K562 (cell line): ENCODE results near the gene ZSCAN22. TPM values are rescaled to one million over a fixed set of nuclear protein-coding genes. Genes with fewer than 3 reads are reported as not detected.

Experiments used
- BRD4 ChIP-seq: fragments of 200-600 bp; sonication (generic); IDR thresholded peaks from 2 replicates; pipeline ENCODE4 v1.6.1; 2017; ENCODE audit warnings: inconsistent platforms
- EGR1 ChIP-seq: fragments of 450-650 bp; conservative IDR thresholded peaks from 2 replicates; pipeline ENCODE4 v1.6.1; 2017; ENCODE audit warnings: mild to moderate bottlenecking
- L3MBTL2 ChIP-seq: fragments of 450-650 bp; IDR thresholded peaks from 2 replicates; pipeline ENCODE4 v1.6.1; 2016; ENCODE audit warnings: mild to moderate bottlenecking, moderate library complexity
- LARP7 ChIP-seq: fragments of 450-650 bp; IDR thresholded peaks from 2 replicates; pipeline ENCODE4 v1.6.1; 2016
- NCOA6 ChIP-seq: fragments of 450-650 bp; IDR thresholded peaks from 2 replicates; pipeline ENCODE4 v1.6.1; 2017; ENCODE audit warnings: mild to moderate bottlenecking
- NFIC ChIP-seq: fragments of 450-650 bp; IDR thresholded peaks from 2 replicates; pipeline ENCODE4 v1.6.1; 2017; ENCODE audit warnings: mild to moderate bottlenecking, inconsistent platforms
- NR2C2 ChIP-seq, 2 experiments: fragments of 200-800 bp in 1 of 2; sonication (Bioruptor generic) in 1 of 2; sonication (generic) in 1 of 2; formaldehyde crosslinking in 1 of 2; IDR thresholded peaks; 2 replicates each; pipeline versions ENCODE4 v1.6.1 to v1.8.0; 2016 to 2022; ENCODE audit warnings: mild to moderate bottlenecking in 1 of 2, missing compliant biosample characterization in 1 of 2, missing genetic modification characterization in 1 of 2, missing genetic modification reagents in 1 of 2
- RBM15 ChIP-seq: fragments of 200-400 bp; formaldehyde crosslinking; IDR thresholded peaks from 2 replicates; pipeline ENCODE4 v1.6.1; 2018; ENCODE audit warnings: mild to moderate bottlenecking, low read length, moderate library complexity; ENCODE audit not compliant: insufficient read depth
- SIN3A ChIP-seq, 2 experiments: fragments of 150-350 bp in 1 of 2; IDR thresholded peaks; 2 replicates each; pipeline ENCODE4 v1.6.1; 2011 to 2016; ENCODE audit warnings: borderline replicate concordance in 2 of 2, low read depth in 2 of 2, low read length in 2 of 2, mild to moderate bottlenecking in 2 of 2, moderate library complexity in 2 of 2; ENCODE audit not compliant: control insufficient read depth in 1 of 2
- SOX6 ChIP-seq: fragments of 450-650 bp; IDR thresholded peaks from 2 replicates; pipeline ENCODE4 v1.6.1; 2014; ENCODE audit warnings: mild to moderate bottlenecking
- SRSF3 ChIP-seq: fragments of 200-400 bp; formaldehyde crosslinking; IDR thresholded peaks from 2 replicates; pipeline ENCODE4 v1.6.1; 2016; ENCODE audit warnings: mild to moderate bottlenecking, low read length, moderate library complexity; ENCODE audit not compliant: insufficient read depth
- TCF3 ChIP-seq: sonication (generic); formaldehyde crosslinking; IDR thresholded peaks from 2 replicates; pipeline ENCODE4 v1.4.0; 2020; ENCODE audit warnings: mild to moderate bottlenecking, missing genetic modification reagents
- TGIF2 ChIP-seq: sonication (generic); formaldehyde crosslinking; IDR thresholded peaks from 2 replicates; pipeline ENCODE4 v1.8.1; 2022; ENCODE audit warnings: mild to moderate bottlenecking, missing genetic modification reagents, moderate library complexity
- TRIM24 ChIP-seq, 2 experiments: fragments of 450-650 bp; IDR thresholded peaks; 2 replicates each; pipeline ENCODE4 v1.6.1; 2016
- ZNF395 ChIP-seq: fragments of 200-800 bp; sonication (Bioruptor generic); IDR thresholded peaks from 2 replicates; pipeline ENCODE4 v1.6.1; 2017; ENCODE audit warnings: missing genetic modification characterization, missing compliant biosample characterization
- ZNF449 ChIP-seq: fragments of 250-450 bp; sonication (Bioruptor Pico); IDR thresholded peaks from 2 replicates; pipeline ENCODE4 v1.8.0; 2022; ENCODE audit warnings: moderate library complexity, mild to moderate bottlenecking, inconsistent platforms
- polyA plus RNA-seq, 8 experiments: library from polyadenylated mRNA; depleted of rRNA in 4 of 8; stranded (reverse) in 5 of 8; unstranded in 3 of 8; fragments of >200 nt; fragmentation: Nextera tagmentation in 2 of 8; fragmentation: Illumina TruSeq in 1 of 8; extraction: Ambion mirVana in 2 of 8; extraction: Trizol in 1 of 8; gene quantifications; 2 replicates each; pipeline versions ENCODE4 v1.2.1 to v1.2.3, GENCODE V29; 2011 to 2014; ENCODE audit warnings: inconsistent platforms in 1 of 8, missing spikeins in 1 of 8
- total RNA-seq, 7 experiments: library from RNA; depleted of rRNA in 6 of 7; stranded (reverse); fragments of >200 nt in 6 of 7; fragmentation: Illumina TruSeq in 2 of 7; extraction: Trizol in 2 of 7; gene quantifications; 2 replicates each; pipeline versions ENCODE4 v1.2.1 to v1.2.3, GENCODE V29; 2011 to 2021; ENCODE audit warnings: low replicate concordance in 1 of 7
- TF ChIP-seq, protein P1 (sequence below): fragments of 450-650 bp; IDR thresholded peaks from 2 replicates; pipeline ENCODE4 v1.6.1; 2016; ENCODE audit warnings: antibody characterized with exemption
- TF ChIP-seq, protein P2 (sequence below): fragments of 250-450 bp; sonication (Bioruptor Pico); IDR thresholded peaks from 2 replicates; pipeline ENCODE4 v1.9.0; 2021; ENCODE audit warnings: mild to moderate bottlenecking, inconsistent platforms
- TF ChIP-seq, protein P3 (sequence below): fragments of 450-650 bp; IDR thresholded peaks from 2 replicates; pipeline ENCODE4 v1.7.0; 2016; ENCODE audit warnings: borderline replicate concordance
- TF ChIP-seq, protein P4 (sequence below): fragments of 250-450 bp; sonication (Bioruptor Pico); IDR thresholded peaks from 2 replicates; pipeline ENCODE4 v1.8.0; 2021; ENCODE audit warnings: borderline replicate concordance, mild to moderate bottlenecking, moderate library complexity; ENCODE audit not compliant: poor library complexity, severe bottlenecking

The ZSCAN22 gene
- total and polyA plus RNA-seq, 9 of the 15 experiments (the other 6 are each of a cell fraction or from before 2014, with no cell fraction given): 0.98 to 5.3 (median 3.0) TPM

GRCh38 chr19:58361900-58362271 is 35.1 kb downstream of the ZSCAN22 start (continued):
- peak in 1 of 2 experiments; percentile 10; a peak in 1 of 4 replicates for TF ChIP-seq TRIM24 (IDR thresholded peaks at IDR 0.05)
- TF ChIP-seq L3MBTL2: peak; percentile 73
- TF ChIP-seq ZNF395: no peak
- TF ChIP-seq, protein P1, sequence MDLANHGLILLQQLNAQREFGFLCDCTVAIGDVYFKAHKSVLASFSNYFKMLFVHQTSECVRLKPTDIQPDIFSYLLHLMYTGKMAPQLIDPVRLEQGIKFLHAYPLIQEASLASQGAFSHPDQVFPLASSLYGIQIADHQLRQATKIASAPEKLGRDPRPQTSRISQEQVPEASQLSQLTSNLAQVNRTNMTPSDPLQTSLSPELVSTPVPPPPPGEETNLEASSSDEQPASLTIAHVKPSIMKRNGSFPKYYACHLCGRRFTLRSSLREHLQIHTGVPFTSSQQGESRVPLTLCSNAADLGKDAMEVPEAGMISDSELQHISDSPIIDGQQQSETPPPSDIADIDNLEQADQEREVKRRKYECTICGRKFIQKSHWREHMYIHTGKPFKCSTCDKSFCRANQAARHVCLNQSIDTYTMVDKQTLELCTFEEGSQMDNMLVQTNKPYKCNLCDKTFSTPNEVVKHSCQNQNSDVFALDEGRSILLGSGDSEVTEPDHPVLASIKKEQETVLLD: peak; percentile 67; the same call in 1 of the 2 replicates
- no peak for TF ChIP-seq RBM15
- peak; percentile 83 for TF ChIP-seq EGR1
- TF ChIP-seq NCOA6: peak; percentile 96
- peak; percentile 66; the same call in 1 of the 2 replicates for TF ChIP-seq LARP7
- TF ChIP-seq TCF3: no peak
- TF ChIP-seq, protein P2, sequence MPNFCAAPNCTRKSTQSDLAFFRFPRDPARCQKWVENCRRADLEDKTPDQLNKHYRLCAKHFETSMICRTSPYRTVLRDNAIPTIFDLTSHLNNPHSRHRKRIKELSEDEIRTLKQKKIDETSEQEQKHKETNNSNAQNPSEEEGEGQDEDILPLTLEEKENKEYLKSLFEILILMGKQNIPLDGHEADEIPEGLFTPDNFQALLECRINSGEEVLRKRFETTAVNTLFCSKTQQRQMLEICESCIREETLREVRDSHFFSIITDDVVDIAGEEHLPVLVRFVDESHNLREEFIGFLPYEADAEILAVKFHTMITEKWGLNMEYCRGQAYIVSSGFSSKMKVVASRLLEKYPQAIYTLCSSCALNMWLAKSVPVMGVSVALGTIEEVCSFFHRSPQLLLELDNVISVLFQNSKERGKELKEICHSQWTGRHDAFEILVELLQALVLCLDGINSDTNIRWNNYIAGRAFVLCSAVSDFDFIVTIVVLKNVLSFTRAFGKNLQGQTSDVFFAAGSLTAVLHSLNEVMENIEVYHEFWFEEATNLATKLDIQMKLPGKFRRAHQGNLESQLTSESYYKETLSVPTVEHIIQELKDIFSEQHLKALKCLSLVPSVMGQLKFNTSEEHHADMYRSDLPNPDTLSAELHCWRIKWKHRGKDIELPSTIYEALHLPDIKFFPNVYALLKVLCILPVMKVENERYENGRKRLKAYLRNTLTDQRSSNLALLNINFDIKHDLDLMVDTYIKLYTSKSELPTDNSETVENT (CRISPR knock-in tag): no peak
- no peak for TF ChIP-seq SOX6
- TF ChIP-seq SRSF3: 0 out of 2 replicates have a peak, but pooled peaks have one; percentile 68
- TF ChIP-seq, protein P3, sequence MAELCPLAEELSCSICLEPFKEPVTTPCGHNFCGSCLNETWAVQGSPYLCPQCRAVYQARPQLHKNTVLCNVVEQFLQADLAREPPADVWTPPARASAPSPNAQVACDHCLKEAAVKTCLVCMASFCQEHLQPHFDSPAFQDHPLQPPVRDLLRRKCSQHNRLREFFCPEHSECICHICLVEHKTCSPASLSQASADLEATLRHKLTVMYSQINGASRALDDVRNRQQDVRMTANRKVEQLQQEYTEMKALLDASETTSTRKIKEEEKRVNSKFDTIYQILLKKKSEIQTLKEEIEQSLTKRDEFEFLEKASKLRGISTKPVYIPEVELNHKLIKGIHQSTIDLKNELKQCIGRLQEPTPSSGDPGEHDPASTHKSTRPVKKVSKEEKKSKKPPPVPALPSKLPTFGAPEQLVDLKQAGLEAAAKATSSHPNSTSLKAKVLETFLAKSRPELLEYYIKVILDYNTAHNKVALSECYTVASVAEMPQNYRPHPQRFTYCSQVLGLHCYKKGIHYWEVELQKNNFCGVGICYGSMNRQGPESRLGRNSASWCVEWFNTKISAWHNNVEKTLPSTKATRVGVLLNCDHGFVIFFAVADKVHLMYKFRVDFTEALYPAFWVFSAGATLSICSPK: no peak
- peak in 1 of 2 experiments; percentile 14; a peak in 1 of 4 replicates for TF ChIP-seq SIN3A (IDR thresholded peaks at IDR 0.05; ENCODE audit: borderline replicate concordance in 2 of 2, control insufficient read depth in 1 of 2, low read depth in 2 of 2, low read length in 2 of 2)
- TF ChIP-seq NR2C2 (CRISPR knock-in tag; IDR thresholded peaks at IDR 0.05): peak; percentile 31; the same call in 1 of the 2 replicates
- no peak for TF ChIP-seq NR2C2 (tag; IDR thresholded peaks at IDR 0.05)
- peak; percentile 84 for TF ChIP-seq NFIC
- TF ChIP-seq, protein P4, sequence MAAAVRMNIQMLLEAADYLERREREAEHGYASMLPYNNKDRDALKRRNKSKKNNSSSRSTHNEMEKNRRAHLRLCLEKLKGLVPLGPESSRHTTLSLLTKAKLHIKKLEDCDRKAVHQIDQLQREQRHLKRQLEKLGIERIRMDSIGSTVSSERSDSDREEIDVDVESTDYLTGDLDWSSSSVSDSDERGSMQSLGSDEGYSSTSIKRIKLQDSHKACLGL (CRISPR knock-in tag): no peak
- no peak for TF ChIP-seq TGIF2 (CRISPR knock-in tag)
- TF ChIP-seq ZNF449 (CRISPR knock-in tag): no peak
- TF ChIP-seq BRD4: peak; percentile 86; the same call in 1 of the 2 replicates
